ENCODE data around the gene CLRN3. TPM values are rescaled to one million over a fixed set of nuclear protein-coding genes. Genes with fewer than 3 reads are reported as not detected.

CLRN3 gene
- total and polyA plus RNA-seq, 12 donors = 0.29 to 0.61 (median 0.39) TPM; not detected in 9

- Histone ChIP-seq H3K4me3 (no peak overlapping the region), H3K27me3 (no peaks in the 10 kb centered on the region), H3K9me3 (replicated peaks in 1 of 3) (no peaks in the 10 kb centered on the region), H3K4me1 (replicated peaks in 1 of 2) (no peaks in the 10 kb centered on the region), H3K36me3 (replicated peaks in 1 of 2) (no peaks in the 10 kb centered on the region), H3K27ac (no peak overlapping the region)
- TF ChIP-seq POLR2A (IDR thresholded peaks at IDR 0.05) = no peak
- TF ChIP-seq CTCF (IDR thresholded peaks at IDR 0.05) = no peak
- intact Hi-C loops (cut with DNase I) = no loop called here
- 92 to 94% (median 93%) methylated on average over 6 of the region's 6 CpGs for WGBS, 4 donors
- DNase-seq = no peak
These were observed 29.4 kb downstream of the CLRN3 start for GRCh38 chr10:127863231-127863825.

- intact Hi-C loops (cut with DNase I) = no loop called here
- no peaks in the 10 kb centered on the region for H3K27me3 ChIP-seq
- H3K27ac ChIP-seq = no peak overlapping the region
- peak in 1 of 7 donors; percentile 2 for DNase-seq
- H3K4me1 ChIP-seq (replicated peaks in 1 of 2) = no peaks in the 10 kb centered on the region
- no peaks in the 10 kb centered on the region for H3K9me3 ChIP-seq (replicated peaks in 1 of 3)
- H3K4me3 ChIP-seq = no peak overlapping the region
- WGBS, 4 donors = 82 to 93% (median 90%) methylated on average over 6 of the region's 6 CpGs
- no peaks in the 10 kb centered on the region for H3K36me3 ChIP-seq (replicated peaks in 1 of 2)
- TF ChIP-seq POLR2A (IDR thresholded peaks at IDR 0.05) (no peak), CTCF (IDR thresholded peaks at IDR 0.05) (no peak)
These were observed 32.1 kb downstream of the CLRN3 start for GRCh38 chr10:127860592-127860991.

GRCh38 chr10:127855976-127856375, 36.8 kb downstream of the CLRN3 start:
- no peak overlapping the region for H3K4me3 ChIP-seq
- no peaks in the 10 kb centered on the region for H3K9me3 ChIP-seq (replicated peaks in 1 of 3)
- peak in 1 of 7 donors; percentile 4 for DNase-seq
- H3K27me3 ChIP-seq = no peaks in the 10 kb centered on the region
- intact Hi-C loops (cut with DNase I) = no loop called here
- H3K27ac ChIP-seq = no peak overlapping the region
- TF ChIP-seq CTCF (IDR thresholded peaks at IDR 0.05) (no peak), POLR2A (IDR thresholded peaks at IDR 0.05) (no peak)
- no peaks in the 10 kb centered on the region for H3K36me3 ChIP-seq (replicated peaks in 1 of 2)
- 85 to 94% (median 91%) methylated on average over 3 to 10 of the region's 10 CpGs for whole genome bisulfite sequencing, 4 donors
- H3K4me1 ChIP-seq (replicated peaks in 1 of 2) = no peaks in the 10 kb centered on the region

GRCh38 chr10:127855591-127855881, 37.2 kb downstream of the CLRN3 start:
- 65 to 100% (median 74%) methylated on average over 1 to 2 of the region's 2 CpGs for WGBS, 4 donors
- no peak overlapping the region for H3K27ac ChIP-seq
- TF ChIP-seq CTCF (IDR thresholded peaks at IDR 0.05) (no peak), POLR2A (IDR thresholded peaks at IDR 0.05) (no peak)
- no peaks in the 10 kb centered on the region for H3K4me1 ChIP-seq (replicated peaks in 1 of 2)
- H3K36me3 ChIP-seq (replicated peaks in 1 of 2) = no peaks in the 10 kb centered on the region
- H3K4me3 ChIP-seq = no peak overlapping the region
- no peak for DNase-seq
- intact Hi-C loops (cut with DNase I) = no loop called here
- H3K9me3 ChIP-seq (replicated peaks in 1 of 3) = no peaks in the 10 kb centered on the region
- no peaks in the 10 kb centered on the region for H3K27me3 ChIP-seq
